Cardiac fibroblast (primary cell): Measurements from ENCODE around the gene CPB2.
A peak's percentile ranks its signal among the peaks of the same experiment; 100 is the strongest.

Experiments
- DNase-seq, 2 donors: peaks; one replicate each; pipeline versions ENCODE4 v3.0.0 to v3.0.0-alpha.2; 2010; ENCODE audit warnings: low read depth in 2 of 2
- H3K4me3 ChIP-seq, 2 donors: replicated peaks in 1 of 2; 1 replicate in 1 of 2; 2 replicates in 1 of 2; pipeline ENCODE4 v1.5.1; 2011; ENCODE audit warnings: low read depth in 2 of 2, low read length in 2 of 2, mild to moderate bottlenecking in 2 of 2, moderate library complexity in 1 of 2
- TF ChIP-seq, protein P1 (sequence below): IDR thresholded peaks from one replicate; pipeline ENCODE4 v1.5.1; 2011; ENCODE audit warnings: low read depth, mild to moderate bottlenecking, low read length, inconsistent platforms

The CPB2 gene

DNA sequence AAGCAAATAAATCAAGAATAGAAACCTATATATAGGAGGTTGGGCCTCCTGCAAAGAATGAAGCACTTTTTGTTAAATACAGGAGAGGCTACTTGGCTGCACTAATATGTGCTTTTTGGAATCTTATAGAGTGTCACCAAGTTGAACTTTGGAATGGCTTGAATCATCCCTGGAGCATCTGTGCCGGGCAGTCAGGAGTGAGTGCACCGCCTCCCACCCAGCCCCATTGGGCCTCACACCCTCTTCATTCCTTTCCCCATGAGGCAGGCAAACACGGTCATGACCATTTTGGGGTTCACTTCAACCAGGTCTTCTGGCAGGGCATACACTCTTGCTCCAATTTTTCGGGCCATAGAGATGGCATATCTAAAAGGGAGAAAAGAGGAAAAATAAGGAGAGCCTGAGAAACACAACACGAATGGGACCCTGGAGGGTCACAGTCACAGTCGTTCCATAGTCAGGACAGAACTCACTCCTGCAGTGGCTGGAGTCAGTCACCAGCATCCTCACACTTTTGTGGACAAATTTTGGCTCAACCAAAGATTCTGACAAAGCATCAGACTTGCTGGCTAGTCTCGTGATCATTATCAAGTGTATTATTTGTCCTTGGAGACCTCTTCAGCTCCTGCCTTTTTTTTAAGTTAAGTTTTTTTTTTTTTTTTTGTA is 22.7 kb upstream of the CPB2 start:
- no peak for DNase-seq
- no peak overlapping the region for H3K4me3 ChIP-seq
- TF ChIP-seq, protein P1, sequence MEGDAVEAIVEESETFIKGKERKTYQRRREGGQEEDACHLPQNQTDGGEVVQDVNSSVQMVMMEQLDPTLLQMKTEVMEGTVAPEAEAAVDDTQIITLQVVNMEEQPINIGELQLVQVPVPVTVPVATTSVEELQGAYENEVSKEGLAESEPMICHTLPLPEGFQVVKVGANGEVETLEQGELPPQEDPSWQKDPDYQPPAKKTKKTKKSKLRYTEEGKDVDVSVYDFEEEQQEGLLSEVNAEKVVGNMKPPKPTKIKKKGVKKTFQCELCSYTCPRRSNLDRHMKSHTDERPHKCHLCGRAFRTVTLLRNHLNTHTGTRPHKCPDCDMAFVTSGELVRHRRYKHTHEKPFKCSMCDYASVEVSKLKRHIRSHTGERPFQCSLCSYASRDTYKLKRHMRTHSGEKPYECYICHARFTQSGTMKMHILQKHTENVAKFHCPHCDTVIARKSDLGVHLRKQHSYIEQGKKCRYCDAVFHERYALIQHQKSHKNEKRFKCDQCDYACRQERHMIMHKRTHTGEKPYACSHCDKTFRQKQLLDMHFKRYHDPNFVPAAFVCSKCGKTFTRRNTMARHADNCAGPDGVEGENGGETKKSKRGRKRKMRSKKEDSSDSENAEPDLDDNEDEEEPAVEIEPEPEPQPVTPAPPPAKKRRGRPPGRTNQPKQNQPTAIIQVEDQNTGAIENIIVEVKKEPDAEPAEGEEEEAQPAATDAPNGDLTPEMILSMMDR, result no peak

DNA sequence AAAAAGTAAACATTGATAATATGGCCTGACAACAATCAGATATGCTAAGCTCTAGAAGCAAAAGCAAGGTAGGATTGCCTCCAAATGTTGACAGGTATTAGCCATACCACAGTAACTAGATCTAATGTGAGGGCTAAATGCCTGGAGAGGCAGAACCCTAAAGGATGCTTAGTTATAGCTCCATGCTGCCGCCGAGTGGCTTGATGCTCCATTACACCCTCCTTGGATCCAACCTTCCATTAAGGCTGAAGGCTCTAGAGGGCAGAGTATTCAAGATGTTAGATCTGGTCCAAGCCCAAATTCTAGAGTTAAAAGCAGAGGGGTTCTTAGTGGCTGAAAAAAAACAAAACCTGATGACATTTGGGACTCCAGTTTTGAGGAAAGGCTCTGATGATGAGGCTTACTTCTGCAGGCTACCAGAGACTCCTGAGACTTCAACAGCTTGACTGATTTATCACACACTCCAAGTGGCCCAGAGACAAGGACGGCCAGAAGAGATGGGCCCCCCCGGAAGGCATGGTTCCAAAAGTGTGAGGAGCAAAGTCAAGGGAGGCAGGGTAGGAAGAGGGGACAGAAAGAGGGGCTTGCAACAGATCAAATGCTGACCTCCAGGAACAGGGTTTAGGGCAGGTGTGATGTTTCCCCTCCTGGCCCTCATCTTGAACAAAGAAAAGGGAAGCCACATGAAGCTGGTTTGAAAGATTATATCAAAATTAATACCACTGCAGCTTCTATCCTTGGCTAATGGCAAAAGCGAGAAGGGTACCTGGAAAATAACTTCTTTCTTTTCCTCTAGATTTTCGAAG is 21.9 kb upstream of the CPB2 start:
- peak; percentile 83 to 84 for DNase-seq
- H3K4me3 ChIP-seq, result no peak overlapping the region
- TF ChIP-seq, protein P1, result peak; percentile 98

DNA sequence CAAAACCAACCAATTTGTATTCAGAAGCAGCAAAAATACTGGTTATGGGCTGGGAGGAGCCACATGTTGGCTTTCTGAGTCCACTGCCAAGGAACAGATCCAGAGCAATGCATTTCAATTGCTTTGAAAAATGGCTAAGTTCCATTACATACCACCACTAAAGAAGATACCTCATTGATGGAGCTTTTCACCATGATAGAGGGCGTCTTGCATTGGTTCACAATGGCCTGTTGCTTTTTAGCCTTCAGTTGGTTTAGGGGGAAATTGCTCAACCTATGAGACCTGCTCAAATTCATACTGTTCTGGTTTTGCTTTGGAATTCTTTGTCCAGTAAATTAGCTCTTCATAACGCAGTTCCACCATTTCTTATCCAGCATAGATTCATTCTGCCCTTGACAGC is 21.2 kb upstream of the CPB2 start:
- no peak overlapping the region for H3K4me3 ChIP-seq
- no peak for DNase-seq
- TF ChIP-seq, protein P1, result no peak

DNA sequence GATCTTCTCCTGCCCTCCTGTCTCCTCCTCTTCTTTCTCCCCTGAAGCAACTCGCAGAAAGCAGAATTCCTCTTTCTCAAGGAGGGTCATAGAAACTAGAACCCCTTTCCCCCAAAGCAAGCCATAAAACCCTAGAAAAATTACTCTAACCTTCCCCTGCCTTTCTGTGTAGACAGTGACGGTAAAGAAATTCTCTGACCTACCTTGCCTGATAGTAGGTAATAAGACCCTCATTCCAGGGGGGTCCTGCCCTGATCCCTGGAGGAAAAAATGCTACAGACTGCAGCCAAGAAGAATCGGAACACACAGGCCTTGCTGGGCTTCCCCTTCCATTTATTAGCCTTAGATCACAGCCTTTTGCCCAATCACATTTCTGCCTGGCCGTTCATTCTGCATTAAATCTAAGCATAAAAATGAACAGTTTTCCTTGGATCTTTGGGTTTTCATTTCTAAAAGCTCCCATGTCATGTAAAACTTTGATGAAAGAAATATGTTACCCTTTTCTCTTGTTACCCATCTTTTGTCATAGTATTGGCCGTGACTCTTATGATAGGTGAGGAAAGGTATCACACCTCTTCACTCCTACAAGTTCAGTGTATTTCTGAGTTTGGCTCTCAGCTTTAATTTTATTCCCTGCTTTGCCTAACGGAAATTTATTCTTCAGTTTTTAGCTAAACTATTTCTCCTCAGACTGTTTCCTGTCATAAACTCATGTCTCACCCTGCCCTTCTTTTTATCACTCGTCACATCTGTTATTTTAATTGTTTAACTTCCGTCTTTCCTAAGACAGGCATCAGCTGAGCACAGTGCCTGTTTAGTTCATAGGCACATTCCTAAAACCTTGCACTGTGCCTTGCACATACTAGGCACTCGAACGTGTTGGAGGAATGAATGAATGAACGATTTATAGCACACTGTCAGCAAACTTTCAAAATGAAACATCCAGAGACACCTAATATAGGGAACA is 20.4 kb upstream of the CPB2 start:
- TF ChIP-seq, protein P1, result no peak
- no peak overlapping the region for H3K4me3 ChIP-seq

DNA sequence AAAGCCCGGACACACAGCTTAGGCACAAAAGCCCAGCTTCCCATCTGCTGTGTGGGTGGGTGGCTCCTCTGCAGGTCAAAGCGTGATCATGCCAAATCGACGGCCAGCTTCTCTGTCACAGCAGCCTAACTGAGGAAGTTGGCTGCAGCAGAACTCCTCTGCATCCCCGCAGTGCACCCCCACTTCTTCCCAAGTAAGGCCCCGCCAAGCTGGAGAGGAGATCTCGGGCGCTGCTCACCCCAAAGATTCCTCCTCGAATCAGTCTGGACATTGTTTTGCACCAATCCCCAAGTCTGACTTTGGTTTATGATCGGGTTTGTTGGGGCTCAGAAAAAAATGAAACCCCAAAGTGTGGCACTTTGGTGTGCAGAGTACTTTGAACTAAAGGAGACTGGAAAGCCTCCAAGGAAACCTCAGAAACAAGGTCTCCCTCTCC is 19.7 kb upstream of the CPB2 start:
- TF ChIP-seq, protein P1, result no peak
- no peak overlapping the region for H3K4me3 ChIP-seq
- no peak for DNase-seq

More for the DNA sequence above, 20.4 kb upstream of the CPB2 start:
- peak; percentile 5 to 13 for DNase-seq

DNA sequence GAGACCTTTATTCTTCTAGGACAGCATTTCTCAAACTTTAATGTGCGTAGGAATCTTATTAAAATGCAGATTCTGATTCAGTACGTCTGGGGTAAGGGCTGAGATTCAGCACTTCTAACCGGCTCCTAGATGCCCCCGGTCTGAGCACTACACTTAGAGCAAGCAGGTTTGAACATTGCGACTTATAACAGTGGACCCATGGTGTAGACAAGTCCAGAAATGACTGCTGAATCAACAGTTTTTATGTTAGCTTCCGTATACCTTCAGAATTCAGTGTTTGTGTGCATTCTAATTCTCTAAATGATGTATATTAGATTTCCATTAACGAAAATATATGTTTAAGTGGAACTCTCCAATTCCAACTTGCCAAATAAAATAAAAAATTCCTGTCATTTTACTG is 17.5 kb upstream of the CPB2 start:
- TF ChIP-seq, protein P1, result no peak
- no peak overlapping the region for H3K4me3 ChIP-seq
- DNase-seq, result no peak
